MCF 10A (cell line): Measurements from ENCODE around the gene PLXDC1. TPM values are rescaled to one million over a fixed set of nuclear protein-coding genes. Genes with fewer than 3 reads are reported as not detected.
A peak's percentile ranks its signal among the peaks of the same experiment; 100 is the strongest.

Experiments
- BruUV-seq: library from RNA; stranded (reverse); fragments of 400-500 nt; replicated peaks from 2 replicates; lab custom pipeline; 2021; lab: Mats Ljungman, UMichigan
- CTCF ChIA-PET: fragments of 300-600 bp; sonication (Branson Sonifier 250); formaldehyde crosslinking; extraction: SDS; loops from one replicate; lab custom pipeline; 2021; ENCODE audit warnings: antibody characterized with exemption, inconsistent platforms; lab: Yijun Ruan, JAX
- POLR2A ChIA-PET: fragments of 300-600, 350-650 bp; sonication (Branson Sonifier 250); formaldehyde crosslinking; extraction: SDS; loops from one replicate; lab custom pipeline; 2020; ENCODE audit warnings: antibody characterized with exemption, inconsistent platforms; lab: Yijun Ruan, JAX
- DNase-seq: peaks from one replicate; pipeline ENCODE4 v3.0.0-alpha.2; 2018; ENCODE audit not compliant: unreplicated experiment
- H3K27ac Mint-ChIP-seq: one replicate; pipeline ENCODE4 v1.8.0; 2022; ENCODE audit warnings: mild to moderate bottlenecking, low read depth, mixed read lengths; ENCODE audit not compliant: unreplicated experiment
- H3K27me3 Mint-ChIP-seq: one replicate; pipeline ENCODE4 v1.8.0; 2022; ENCODE audit warnings: mixed read lengths; ENCODE audit not compliant: insufficient read depth, unreplicated experiment
- H3K36me3 Mint-ChIP-seq: one replicate; pipeline ENCODE4 v1.8.0; 2022; ENCODE audit warnings: mild to moderate bottlenecking, moderate library complexity, mixed read lengths; ENCODE audit not compliant: insufficient read depth, unreplicated experiment
- H3K4me1 Mint-ChIP-seq: one replicate; pipeline ENCODE4 v1.8.0; 2022; ENCODE audit warnings: mixed read lengths; ENCODE audit not compliant: insufficient read depth, unreplicated experiment
- H3K4me3 Mint-ChIP-seq: one replicate; pipeline ENCODE4 v1.8.0; 2022; ENCODE audit warnings: mild to moderate bottlenecking, moderate library complexity, mixed read lengths; ENCODE audit not compliant: unreplicated experiment
- H3K9me3 Mint-ChIP-seq: one replicate; pipeline ENCODE4 v1.8.0; 2022; ENCODE audit warnings: mixed read lengths; ENCODE audit not compliant: unreplicated experiment
- intact Hi-C: fragments of 100-400 bp; cut with micrococcal nuclease; formaldehyde crosslinking; loops from 2 replicates; pipeline ENCODE4 v1.14.1; 2022
- total RNA-seq: library from RNA; stranded (reverse); gene quantifications from 2 replicates; pipeline ENCODE4 v1.2.3, GENCODE V29; 2022
- TF ChIP-seq, protein P1 (sequence below): fragments of 200-600 bp; IDR thresholded peaks from one replicate; pipeline ENCODE4 v1.8.0; 2022; ENCODE audit warnings: antibody characterized with exemption, mild to moderate bottlenecking; ENCODE audit not compliant: unreplicated experiment

Gene PLXDC1
- total RNA-seq, 1 experiment from 2014 or later: 0.61 TPM

DNA sequence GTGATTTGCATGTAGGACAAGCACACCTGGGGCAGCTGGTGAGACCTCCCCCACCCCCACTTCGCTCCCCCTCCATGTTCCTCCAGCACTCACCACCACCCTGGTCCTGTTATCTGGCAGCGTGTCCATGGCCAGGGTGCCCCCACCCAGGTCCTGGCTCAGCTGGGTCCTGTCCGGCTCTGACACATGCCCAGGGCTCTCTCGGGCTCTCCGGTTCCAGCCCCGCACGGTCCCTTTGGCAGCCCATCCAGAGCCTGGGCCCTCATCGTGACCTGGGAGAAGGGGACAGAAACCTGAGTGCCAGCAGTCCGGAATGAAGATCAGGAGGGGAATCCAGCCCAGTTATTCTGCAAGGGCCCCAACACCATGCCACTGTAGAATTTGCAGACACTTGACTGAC, 11.9 kb downstream of the PLXDC1 start:
- TF ChIP-seq, protein P1, sequence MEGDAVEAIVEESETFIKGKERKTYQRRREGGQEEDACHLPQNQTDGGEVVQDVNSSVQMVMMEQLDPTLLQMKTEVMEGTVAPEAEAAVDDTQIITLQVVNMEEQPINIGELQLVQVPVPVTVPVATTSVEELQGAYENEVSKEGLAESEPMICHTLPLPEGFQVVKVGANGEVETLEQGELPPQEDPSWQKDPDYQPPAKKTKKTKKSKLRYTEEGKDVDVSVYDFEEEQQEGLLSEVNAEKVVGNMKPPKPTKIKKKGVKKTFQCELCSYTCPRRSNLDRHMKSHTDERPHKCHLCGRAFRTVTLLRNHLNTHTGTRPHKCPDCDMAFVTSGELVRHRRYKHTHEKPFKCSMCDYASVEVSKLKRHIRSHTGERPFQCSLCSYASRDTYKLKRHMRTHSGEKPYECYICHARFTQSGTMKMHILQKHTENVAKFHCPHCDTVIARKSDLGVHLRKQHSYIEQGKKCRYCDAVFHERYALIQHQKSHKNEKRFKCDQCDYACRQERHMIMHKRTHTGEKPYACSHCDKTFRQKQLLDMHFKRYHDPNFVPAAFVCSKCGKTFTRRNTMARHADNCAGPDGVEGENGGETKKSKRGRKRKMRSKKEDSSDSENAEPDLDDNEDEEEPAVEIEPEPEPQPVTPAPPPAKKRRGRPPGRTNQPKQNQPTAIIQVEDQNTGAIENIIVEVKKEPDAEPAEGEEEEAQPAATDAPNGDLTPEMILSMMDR: no peak
- intact Hi-C loops: no loop called here
- H3K27ac Mint-ChIP-seq: peak overlapping the region; percentile 95
- H3K27me3 Mint-ChIP-seq: no peaks in the 10 kb centered on the region
- H3K4me3 Mint-ChIP-seq: no peak overlapping the region
- H3K36me3 Mint-ChIP-seq: peaks cover 4% of the 10 kb centered on the region
- no peak for DNase-seq
- POLR2A ChIA-PET: interaction anchor here (0.6 to 1.3 kb wide), 3 partner anchors 9 to 922 kb away, joined by 3 to 9 read pairs (median 3); no protein-coding TSS in a partner anchor
- H3K9me3 Mint-ChIP-seq: no peaks in the 10 kb centered on the region
- CTCF ChIA-PET: interaction anchor here (1.0 to 1.9 kb wide), 2 partner anchors 14 to 157 kb away, joined by 6 to 12 read pairs; no protein-coding TSS in a partner anchor
- H3K4me1 Mint-ChIP-seq: peaks cover 31% of the 10 kb centered on the region
- no TSS peak for BruUV-seq

DNA sequence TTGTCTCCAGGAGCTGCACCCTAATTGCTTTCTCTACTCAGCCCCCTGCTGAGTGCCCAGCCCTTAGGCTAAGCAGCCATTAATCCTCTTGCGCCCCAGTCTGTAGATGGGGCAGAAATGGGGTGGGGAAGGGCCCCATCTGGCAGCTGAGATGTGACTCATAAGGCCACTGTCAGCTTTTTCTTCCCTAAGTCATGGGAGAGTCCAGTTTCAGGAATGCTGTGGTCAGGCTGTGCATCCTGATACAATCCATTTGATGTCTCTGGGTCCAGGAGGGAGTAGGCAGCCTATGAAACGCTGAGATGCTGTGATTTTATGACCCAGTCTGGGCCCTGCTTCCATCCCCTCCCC, 12.3 kb downstream of the PLXDC1 start:
- no TSS peak for BruUV-seq
- Mint-ChIP-seq H3K27me3 (no peaks in the 10 kb centered on the region), H3K36me3 (no peaks in the 10 kb centered on the region), H3K4me3 (peak overlapping the region; percentile 63), H3K27ac (peak overlapping the region; percentile 95), H3K4me1 (peaks cover 26% of the 10 kb centered on the region), H3K9me3 (no peaks in the 10 kb centered on the region)
- ChIA-PET CTCF (no interaction called here), POLR2A (interaction anchor here (0.6 to 1.3 kb wide), 3 partner anchors 9 to 923 kb away, joined by 3 to 9 read pairs (median 3); no protein-coding TSS in a partner anchor)
- TF ChIP-seq, protein P1: no peak
- intact Hi-C loops: no loop called here
- DNase-seq: peak; percentile 86

DNA sequence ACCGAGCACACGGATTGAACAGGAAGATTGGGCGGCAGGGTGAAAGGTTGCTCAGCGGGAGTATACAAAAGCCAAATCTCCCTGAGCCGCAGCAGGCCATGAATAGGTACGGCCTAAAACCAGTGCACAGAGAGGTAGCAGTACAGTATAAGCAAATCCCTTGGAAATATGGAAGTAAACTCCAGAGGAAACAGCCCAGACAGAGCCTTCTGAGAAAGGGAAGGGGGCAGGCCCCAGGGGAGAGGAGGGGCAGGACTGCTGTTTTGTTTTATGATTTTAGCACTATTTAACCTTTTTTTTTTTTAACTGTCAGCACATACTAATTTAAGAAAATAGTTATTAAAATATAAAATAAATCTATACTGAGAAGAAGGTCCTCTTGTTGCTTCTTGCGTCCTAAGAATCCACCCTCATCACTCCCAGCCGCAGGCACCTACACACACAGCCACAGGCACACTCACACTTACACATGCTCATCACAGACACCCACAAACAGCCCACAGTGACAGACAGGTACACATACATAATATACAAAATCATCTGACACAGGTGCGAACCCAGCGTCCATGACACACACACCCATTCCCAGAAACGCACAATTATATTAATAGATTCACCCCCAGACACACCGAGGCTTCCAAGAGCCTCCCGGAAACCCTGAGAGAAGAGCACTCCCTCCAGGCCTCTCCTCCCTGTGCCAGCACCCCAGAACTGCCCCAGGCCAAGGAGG, 12.8 kb downstream of the PLXDC1 start:
- H3K27ac Mint-ChIP-seq: peak overlapping the region; percentile 95
- no peaks in the 10 kb centered on the region for H3K36me3 Mint-ChIP-seq
- no TSS peak for BruUV-seq
- H3K4me3 Mint-ChIP-seq: peak overlapping the region; percentile 63
- TF ChIP-seq, protein P1: no peak
- H3K9me3 Mint-ChIP-seq: no peaks in the 10 kb centered on the region
- CTCF ChIA-PET: interaction anchor here (0.7 to 0.8 kb wide), 2 partner anchors 72 to 156 kb away, joined by 3 to 5 read pairs; no protein-coding TSS in a partner anchor
- no peak for DNase-seq
- H3K4me1 Mint-ChIP-seq: peaks cover 21% of the 10 kb centered on the region
- intact Hi-C loops: no loop called here
- POLR2A ChIA-PET: interaction anchor here (0.6 to 1.3 kb wide), 3 partner anchors 10 to 923 kb away, joined by 3 to 9 read pairs (median 3); no protein-coding TSS in a partner anchor
- H3K27me3 Mint-ChIP-seq: no peaks in the 10 kb centered on the region

DNA sequence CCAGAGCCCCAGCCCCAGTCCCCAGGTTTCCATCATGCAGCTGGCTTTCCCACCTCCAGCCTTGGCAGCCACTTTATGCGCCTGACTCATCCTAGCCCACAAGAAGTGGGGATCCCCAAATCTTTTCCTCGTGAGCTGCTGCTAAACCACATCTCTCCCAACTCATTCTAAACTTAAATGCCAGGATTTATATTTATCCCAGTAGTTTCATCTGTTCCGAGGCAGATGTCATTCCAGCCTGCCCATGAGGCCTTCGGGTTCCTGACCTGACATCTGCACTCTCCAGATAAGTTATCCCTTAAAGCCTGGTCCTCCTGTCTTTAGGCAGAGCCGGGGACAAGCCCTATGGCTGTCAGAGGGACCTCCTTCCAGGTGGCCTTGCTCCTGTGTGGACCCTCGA, 16.6 kb downstream of the PLXDC1 start:
- H3K9me3 Mint-ChIP-seq: no peaks in the 10 kb centered on the region
- no peak overlapping the region for H3K27ac Mint-ChIP-seq
- POLR2A ChIA-PET: no interaction called here
- H3K4me1 Mint-ChIP-seq: peaks cover 21% of the 10 kb centered on the region
- no peaks in the 10 kb centered on the region for H3K36me3 Mint-ChIP-seq
- no peaks in the 10 kb centered on the region for H3K27me3 Mint-ChIP-seq
- intact Hi-C loops: no loop called here
- DNase-seq: no peak
- CTCF ChIA-PET: interaction anchor here (0.6 kb wide), 2 partner anchors 18 to 176 kb away, joined by 3 to 5 read pairs; no protein-coding TSS in a partner anchor
- no TSS peak for BruUV-seq
- H3K4me3 Mint-ChIP-seq: no peak overlapping the region
- TF ChIP-seq, protein P1: no peak
